Suprapubic skin (tissue), 3 donors: ENCODE results near the gene SERPING1.

Experiments used
- CTCF ChIP-seq, 2 donors: fragments of 200-600 bp in 1 of 2; fragments of 450-650 bp in 1 of 2; sonication (generic) in 1 of 2; IDR thresholded peaks; one replicate each; pipeline ENCODE4 v1.5.1; 2016 to 2019; ENCODE audit warnings: antibody characterized with exemption in 2 of 2, mild to moderate bottlenecking in 1 of 2, moderate library complexity in 1 of 2
- EP300 ChIP-seq: sonication (generic); formaldehyde crosslinking; IDR thresholded peaks from one replicate; pipeline ENCODE4 v1.6.1; 2017; ENCODE audit warnings: antibody characterized with exemption
- POLR2A ChIP-seq, 2 donors: fragments of 450-650 bp; IDR thresholded peaks; one replicate each; pipeline ENCODE4 v1.6.1; 2017; ENCODE audit warnings: antibody characterized with exemption in 2 of 2, mild to moderate bottlenecking in 2 of 2, moderate library complexity in 2 of 2

GRCh38 chr11:57646799-57647303 lies 49.4 kb downstream of the SERPING1 start:
- TF ChIP-seq CTCF (IDR thresholded peaks at IDR 0.05) (no peak), EP300 (no peak), POLR2A (IDR thresholded peaks at IDR 0.05) (no peak)
